ENCODE measurements around the gene USP3.
"Not testable (repeated sequence)": the region's sequence is repeated elsewhere in the genome, so short reads cannot be mapped to it uniquely, and the experiment has no call there.

Gene USP3

GRCh38 chr15:63476229-63476632 lies 28.2 kb upstream of the USP3 start:
- DNase-seq = no peak

- DNase-seq = no peak
Measured at GRCh38 chr15:63478243-63478642, 26.1 kb upstream of the USP3 start.

- no peak for DNase-seq
Measured at GRCh38 chr15:63480441-63480821, 24.0 kb upstream of the USP3 start.

DNA sequence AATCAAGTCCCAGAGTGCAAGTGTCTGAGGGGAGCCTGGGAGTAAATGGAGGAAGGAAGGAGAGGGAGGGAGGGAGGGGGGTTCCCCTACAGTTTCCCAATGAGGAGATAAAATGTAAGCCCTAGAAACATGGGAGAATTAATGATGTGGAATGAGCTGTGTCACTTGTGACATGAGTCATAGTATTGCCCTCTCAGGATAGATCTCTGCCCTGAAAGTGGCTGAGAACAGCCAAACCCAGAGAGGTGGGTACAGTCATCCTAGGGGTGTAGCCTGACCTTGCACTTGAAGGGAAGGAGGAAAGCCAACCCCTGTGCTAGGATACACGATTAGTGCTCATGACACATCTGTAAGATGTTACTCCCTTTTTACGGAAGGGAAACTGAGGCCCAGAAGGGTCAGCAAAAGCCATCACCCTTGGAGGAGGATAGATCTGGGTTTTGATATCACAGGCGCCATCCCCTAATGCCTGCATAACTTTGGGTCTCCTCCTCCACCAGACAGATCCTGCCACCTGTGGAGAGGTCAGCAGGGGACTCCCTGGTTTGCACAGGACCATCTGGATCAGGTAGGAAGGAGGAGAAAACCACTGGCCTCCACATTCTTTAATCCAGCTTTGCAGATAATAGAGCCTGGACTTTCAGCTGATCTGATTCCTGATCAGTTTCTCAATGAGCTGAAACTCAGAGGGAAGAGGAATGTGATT lies 23.1 kb upstream of the USP3 start:
- no peak for DNase-seq

- no peak for DNase-seq
Measured at GRCh38 chr15:63482874-63483323, 21.5 kb upstream of the USP3 start.

GRCh38 chr15:63483521-63484371 lies 20.6 kb upstream of the USP3 start:
- no peak for DNase-seq

GRCh38 chr15:63484433-63485186 lies 19.8 kb upstream of the USP3 start:
- DNase-seq = no peak

DNA sequence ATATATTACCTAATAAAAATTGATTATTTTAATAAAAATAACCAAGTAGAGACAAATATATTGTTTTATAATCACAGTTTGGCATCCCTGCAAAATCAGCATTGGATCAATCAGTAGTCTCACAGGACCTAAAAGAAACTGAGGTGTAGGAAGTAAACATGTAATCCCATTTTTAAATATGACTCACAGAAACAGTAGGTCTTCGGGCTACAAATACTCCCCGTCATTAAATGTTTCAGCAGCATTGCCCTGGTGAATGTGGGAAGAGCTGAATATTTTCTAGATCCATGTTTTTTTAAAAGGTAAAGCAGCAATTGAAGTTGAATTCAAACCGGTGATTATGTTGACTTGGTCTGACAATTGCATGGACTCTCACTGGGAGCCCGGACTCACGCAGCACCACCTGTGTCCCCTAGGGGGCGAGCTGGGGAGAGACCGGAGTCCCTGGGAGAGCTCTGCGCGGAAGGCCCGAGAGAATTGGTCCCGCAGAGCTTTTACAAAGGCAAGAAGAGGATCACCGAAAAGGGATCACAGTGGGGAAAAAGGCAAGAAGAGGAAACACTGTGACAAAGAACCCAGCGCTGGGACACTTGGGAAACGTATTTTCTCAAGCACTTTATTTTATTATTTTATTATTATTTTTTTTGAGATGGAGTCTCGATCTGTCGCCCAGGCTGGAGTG lies 17.2 kb upstream of the USP3 start:
- DNase-seq = no peak

DNA sequence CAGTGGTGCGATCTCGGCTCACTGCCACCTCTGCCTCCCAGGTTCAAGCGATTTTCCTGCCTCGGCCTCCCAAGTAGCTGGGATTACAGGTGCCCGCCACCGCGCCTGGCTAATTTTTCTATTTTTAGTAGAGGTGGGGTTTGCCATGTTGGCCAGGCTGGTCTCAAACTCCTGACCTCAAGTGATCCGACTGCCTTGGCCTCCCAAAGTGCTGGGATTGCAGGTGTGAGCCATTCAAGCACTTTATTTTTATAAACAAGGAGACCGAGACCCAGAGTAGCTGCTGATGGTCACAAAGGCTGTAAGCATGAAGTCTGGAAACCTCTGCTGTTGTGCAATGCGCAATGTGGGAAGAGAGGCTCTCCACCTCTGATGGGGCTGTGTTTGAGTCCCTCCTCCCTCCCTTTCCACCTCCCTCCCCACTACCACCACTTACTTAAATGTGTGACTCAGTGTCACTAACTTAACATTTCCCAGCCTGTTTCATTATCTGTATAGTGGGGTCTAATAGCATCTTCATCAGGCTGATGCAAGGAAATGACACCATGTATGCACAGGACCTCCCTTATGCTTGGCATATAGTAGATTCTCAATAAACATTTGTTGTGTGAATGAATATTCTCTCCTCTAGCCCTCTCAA lies 16.5 kb upstream of the USP3 start:
- DNase-seq = not testable (repeated sequence)

GRCh38 chr15:63488398-63488960 lies 15.9 kb upstream of the USP3 start:
- DNase-seq = no peak

- DNase-seq = no peak
Measured at GRCh38 chr15:63489352-63489751, 15.0 kb upstream of the USP3 start.

DNA sequence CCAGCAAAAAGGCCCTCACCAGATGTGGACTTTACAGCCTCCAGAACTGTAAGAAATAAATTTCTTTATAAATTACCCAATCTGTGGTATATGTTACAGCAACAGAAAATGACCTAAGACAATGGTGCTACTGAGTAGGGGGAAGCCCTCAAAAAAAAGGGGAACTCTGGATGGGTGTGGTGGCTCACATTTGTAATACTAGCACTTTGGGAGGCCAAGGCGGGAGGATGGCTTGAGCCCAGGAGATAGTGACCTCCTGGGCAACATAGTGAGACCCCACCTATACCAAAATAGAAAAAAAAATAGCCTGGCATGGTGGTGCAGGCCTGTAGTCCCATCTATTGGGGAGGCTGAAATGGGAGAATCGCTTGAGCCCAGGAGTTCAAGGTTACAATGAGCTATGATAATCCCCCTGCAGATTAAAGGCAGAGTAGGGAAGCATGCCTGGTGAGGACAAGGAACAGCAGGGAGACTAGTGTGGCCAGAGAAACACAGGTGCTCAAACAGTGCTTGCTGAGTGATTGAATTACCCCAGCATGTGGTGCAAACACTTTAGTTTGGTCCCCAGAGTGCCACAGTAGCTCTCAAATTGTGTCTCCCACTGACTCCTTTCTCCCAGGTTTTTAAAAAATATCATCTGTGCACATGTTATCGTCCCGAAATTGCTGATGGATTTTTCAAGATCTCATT lies 13.9 kb upstream of the USP3 start:
- peak; percentile 78 for DNase-seq

DNA sequence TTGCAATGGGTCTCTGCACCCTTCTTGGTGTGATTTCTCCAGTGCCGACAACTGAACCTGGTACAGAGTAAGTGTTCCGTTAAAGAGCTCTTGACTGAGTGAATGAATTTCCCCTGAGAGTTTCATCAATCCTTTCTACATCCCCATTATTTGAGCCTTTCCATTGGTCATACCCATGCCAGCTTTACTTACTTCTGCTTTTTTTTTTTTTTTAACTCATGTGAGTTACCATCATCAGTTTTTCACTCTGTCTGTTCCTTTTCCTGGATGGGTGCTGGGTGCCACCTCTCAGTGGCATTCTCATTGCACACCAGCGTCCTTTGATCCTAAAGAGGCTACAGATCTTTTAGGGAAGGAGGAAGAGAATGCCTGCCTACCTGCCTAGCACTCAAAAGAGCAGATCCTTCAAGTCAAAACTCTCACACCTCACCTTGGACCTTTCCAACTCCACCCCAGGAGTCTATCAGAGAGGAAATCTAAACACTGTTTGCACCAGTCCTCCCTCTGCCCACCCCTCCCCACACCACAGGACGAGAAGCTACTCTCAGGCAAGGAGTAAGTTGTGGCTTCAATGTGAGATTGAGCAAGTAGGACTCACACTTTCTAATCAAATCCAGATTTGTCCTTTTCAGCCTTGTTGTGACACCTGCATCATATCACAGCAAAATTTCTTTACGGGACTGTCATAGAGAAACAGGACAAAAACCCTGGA lies 13.1 kb upstream of the USP3 start:
- no peak for DNase-seq

- DNase-seq = no peak
Measured at GRCh38 chr15:63491979-63492378, 12.4 kb upstream of the USP3 start.

GRCh38 chr15:63492541-63493077 lies 11.8 kb upstream of the USP3 start:
- DNase-seq = no peak

GRCh38 chr15:63493436-63493835 lies 11.0 kb upstream of the USP3 start:
- DNase-seq = no peak

GRCh38 chr15:63494408-63494807 lies 10.0 kb upstream of the USP3 start:
- DNase-seq = no peak

DNA sequence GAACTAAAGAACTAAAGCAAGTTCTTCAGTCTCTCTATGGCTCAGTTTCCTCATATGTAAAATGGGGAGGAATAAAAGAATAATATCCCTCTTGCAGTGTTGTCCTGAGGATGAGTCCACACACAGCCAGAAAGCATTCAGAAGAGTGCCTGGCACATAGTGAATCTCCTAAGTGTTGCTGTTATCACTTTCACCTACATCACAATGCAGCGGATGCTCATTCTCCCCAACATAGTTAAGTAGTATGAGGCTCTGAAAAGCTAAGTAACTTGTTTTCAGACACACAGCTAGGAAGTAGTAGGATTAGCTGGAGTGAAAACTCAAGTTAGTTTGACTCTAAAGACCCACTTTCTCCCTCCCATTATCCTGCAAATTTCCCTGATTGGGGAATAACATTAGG lies 9.1 kb upstream of the USP3 start:
- no peak for DNase-seq

- DNase-seq = no peak
Measured at GRCh38 chr15:63495780-63496488, 8.5 kb upstream of the USP3 start.

Data from NCI-H1417 treated with DMSO at 0.1 percent for 48 hours (cell line).